GM21515 (cell line): ENCODE measurements around the gene LRRC9.
"Not testable (repeated sequence)": the region's sequence is repeated elsewhere in the genome, so short reads cannot be mapped to it uniquely, and the experiment has no call there.

Experiments used
- ATAC-seq: cut with Tn5 transposase; IDR thresholded peaks from one replicate; pipeline ENCODE4 v1.9.1; 2021; ENCODE audit not compliant: unreplicated experiment

LRRC9 gene

DNA sequence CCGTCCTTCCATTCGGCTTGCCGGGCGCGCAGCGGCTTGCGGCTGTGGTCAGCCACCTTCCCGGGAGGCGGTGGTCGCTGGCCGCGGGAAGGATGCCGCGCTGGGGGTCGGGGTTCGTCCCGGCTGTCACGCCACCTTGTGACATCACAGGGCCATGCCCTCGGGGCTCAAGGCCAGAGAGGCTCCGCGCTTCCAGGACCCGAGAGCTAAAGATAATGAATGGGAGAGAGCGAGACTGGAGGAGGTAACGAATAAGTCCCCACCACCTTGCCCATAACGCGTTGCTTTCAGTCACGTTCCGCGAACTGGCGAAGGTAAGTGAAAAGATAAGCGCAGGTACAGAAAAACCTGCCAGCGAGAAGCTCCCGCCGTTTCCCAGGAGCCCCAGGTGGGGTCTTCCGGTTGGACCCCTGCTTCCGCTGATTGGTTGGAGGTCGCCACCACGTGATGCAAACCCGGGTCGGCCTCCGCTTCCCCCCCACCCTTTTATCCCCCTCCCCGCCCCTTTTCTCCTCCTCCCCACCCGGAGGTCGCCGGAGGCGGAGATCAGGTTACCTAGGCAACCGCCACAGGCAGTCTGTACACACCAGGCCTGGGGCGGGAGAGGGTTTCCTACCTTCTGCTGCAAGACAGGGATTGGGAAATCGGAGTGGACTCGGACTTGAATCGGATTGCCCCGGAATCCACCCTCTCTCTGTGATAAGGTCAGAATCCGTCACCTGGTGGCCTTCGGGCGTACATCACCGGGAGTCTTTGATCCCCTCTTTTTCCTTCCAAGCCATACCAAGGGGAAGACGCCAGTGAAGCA, at the start of gene LRRC9:
Gene LRRC9, plus strand, starts transcription at position 575 of the 808 bp plus-strand sequence.
- no peak for ATAC-seq

GRCh38 chr14:59870277-59871165, 49.4 kb upstream of the LRRC9 start, which contains the start of gene RTN1:
TSS of gene RTN1 (minus strand) at chr14:59870776. CDS start at chr14:59870630, 146 bp downstream.
- ATAC-seq = peak; percentile 72

GRCh38 chr14:59871166-59871495, 48.8 kb upstream of the LRRC9 start:
- ATAC-seq = no peak

DNA sequence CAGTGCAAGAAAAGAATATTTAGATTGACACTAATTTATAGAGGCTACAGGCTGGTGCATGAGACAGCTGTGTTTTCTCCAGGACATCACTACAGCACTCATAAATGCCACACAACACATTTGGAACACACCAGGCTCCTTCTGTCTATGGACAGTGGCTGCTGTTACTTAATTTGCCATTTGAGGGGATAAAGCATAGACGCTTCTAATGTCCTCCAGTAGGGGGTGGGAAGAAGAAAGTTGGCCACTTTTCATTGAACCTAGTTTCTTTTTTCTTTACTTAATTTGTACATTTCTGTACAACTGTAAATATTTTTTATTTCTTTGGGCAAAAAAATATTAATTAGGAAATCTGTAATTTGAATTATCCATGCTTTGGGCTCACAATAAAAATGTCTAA, 37.0 kb upstream of the LRRC9 start:
- ATAC-seq = no peak

- no peak for ATAC-seq
Measured at GRCh38 chr14:59890676-59891075, 29.3 kb upstream of the LRRC9 start.

DNA sequence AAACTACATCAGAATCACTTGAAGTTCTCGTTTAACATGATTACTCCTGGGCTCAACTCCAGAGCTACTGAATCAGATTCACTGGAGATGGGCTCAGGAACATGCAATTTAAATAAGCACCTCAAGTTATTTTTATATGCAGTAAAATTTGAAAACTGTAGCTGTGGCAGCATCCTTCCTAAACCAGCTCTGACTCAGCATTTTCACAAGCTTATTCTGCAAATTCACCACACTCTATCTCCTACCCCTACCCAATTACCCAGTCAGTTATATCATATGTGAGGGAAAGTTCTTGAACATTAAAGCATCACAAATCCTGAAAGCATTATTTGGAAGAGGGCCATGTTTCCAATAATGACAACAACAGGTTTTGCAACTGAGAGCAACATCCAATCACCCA, 24.2 kb upstream of the LRRC9 start:
- ATAC-seq = no peak

DNA sequence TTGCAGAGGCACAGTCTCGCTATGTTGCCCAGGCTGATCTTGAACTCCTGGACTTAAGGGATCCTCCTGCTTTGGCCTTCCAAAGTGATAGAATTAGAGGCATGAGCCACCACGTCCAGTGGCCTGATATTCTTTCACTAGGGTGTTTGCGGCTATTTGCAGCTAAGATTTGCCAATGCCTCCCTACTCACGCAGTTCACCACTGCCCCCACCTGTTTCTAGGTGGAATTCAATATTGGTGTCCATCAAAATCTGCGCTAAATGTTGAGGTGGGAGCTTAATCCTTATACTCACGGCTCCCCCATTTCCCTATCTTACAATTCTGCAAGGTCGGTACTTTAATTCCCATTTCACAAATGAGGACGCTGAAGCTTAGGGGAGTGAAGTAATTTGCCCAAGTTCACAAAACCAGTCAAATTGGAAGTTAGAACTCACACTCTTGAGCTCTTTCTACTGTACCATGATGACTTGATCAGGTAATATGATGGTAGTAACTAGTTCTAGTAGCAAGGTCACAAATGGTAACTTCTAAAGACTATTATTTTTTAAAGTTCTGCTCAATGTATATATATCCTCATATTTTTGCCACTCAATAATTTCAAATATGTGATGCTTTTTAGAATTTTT, 22.1 kb upstream of the LRRC9 start:
- no peak for ATAC-seq

DNA sequence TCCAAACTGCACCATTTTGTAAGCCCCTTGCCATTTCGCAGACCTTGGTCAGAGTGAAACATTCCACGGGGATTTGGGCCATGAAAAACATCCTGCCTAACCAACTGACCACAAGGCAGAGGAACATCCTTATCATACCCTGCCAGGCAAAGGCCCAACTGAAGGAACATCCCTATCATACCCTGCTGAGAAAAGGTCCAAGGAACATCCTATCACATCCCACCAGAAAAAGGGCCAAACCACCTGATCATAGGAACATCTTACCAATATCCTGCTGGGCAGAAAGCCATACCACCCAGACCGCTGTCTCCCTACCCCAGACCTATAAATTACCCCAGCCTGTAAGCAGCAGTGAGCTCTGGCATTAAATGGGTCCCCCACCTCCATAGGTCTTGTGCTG, 19.4 kb upstream of the LRRC9 start:
- no peak for ATAC-seq

- no peak for ATAC-seq
Measured at GRCh38 chr14:59904184-59904583, 15.8 kb upstream of the LRRC9 start.

DNA sequence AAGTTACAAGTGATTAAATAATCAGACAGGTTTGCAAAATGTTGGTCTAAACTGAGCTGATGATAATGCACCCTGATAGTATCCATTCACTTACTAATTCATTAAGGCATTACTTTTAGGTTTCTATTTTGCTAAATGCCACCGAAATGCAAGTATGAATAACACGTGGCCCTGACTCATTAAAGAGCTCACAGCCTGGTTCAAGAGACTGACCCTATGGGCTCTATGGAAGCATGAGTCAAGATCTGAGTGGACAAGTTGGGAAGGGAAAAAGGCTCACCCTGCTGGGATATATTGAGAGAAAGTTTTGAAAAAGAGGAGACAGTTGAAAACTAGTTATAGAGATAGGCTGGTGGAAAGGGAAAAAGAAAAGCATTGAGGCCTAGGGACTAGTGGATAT, 14.8 kb upstream of the LRRC9 start:
- ATAC-seq = no peak

- no peak for ATAC-seq
Measured at GRCh38 chr14:59912443-59912842, 7.5 kb upstream of the LRRC9 start.

- no peak for ATAC-seq
Measured at GRCh38 chr14:59913187-59913586, 6.8 kb upstream of the LRRC9 start.

- ATAC-seq = no peak
Measured at GRCh38 chr14:59918824-59919569, 947 bp upstream of the LRRC9 start.

DNA sequence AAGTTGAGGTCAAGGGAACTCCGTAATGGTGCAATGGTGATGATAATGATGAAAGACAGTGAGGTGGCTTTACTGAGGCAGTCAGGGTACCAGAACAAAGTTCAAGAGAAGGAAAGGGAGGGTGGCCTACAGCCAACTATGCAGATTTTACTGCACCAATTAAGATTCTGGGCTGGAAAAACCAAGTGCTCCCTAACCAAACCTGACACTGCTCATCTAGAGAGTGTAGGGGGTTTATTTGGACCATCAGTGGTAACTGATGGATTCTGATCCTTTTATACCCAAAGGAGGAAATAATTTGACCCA, 387 bp downstream of the LRRC9 start:
- ATAC-seq = no peak

GRCh38 chr14:59925797-59926196, 5.9 kb downstream of the LRRC9 start:
- ATAC-seq = no peak

GRCh38 chr14:59926534-59926933, 6.6 kb downstream of the LRRC9 start:
- ATAC-seq = no peak

GRCh38 chr14:59931237-59931636, 11.3 kb downstream of the LRRC9 start:
- no peak for ATAC-seq

- no peak for ATAC-seq
Measured at GRCh38 chr14:59936145-59936544, 16.2 kb downstream of the LRRC9 start.

- ATAC-seq = peak; percentile 63
Measured at GRCh38 chr14:59939828-59940227, 19.9 kb downstream of the LRRC9 start.

GRCh38 chr14:59942296-59942862, 22.4 kb downstream of the LRRC9 start:
- ATAC-seq = not testable (repeated sequence)

GRCh38 chr14:59944909-59945308, 25.0 kb downstream of the LRRC9 start:
- no peak for ATAC-seq
